Fibroblast of peridontal ligament (primary cell): ENCODE measurements around the gene CEP97.
"Not testable (repeated sequence)": the region's sequence is repeated elsewhere in the genome, so short reads cannot be mapped to it uniquely, and the experiment has no call there.

Source experiments
- DNase-seq: peaks from one replicate; pipeline ENCODE4 v3.0.0-alpha.2; 2010; ENCODE audit errors: extremely low read depth

The CEP97 gene

GRCh38 chr3:101701696-101702634 lies 22.4 kb upstream of the CEP97 start:
- no peak for DNase-seq

- no peak for DNase-seq
Observed at GRCh38 chr3:101702726-101703125, 21.7 kb upstream of the CEP97 start.

DNA sequence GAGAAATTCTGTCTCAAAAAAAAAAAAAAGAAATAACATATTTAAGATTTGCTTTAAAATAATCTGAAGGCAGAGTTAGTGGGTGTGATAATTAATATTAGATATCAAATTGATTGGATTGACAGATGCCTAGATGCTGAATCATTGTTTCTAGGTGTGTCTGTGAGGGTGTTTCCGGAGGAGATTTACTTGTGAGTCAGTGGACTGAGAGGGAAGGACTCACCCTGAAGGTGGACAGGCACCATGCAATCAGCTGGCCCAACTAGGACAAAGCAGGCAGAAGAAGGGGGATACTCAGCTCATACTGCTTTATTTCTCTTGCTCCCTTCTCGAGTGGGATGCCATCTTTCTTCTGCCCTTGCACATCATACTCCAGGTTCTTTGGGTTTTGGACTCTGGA lies 21.2 kb upstream of the CEP97 start:
- DNase-seq, result no peak

GRCh38 chr3:101704639-101705038 lies 19.8 kb upstream of the CEP97 start:
- DNase-seq, result peak; percentile 32

- no peak for DNase-seq
Observed at GRCh38 chr3:101709126-101709525, 15.3 kb upstream of the CEP97 start.

DNA sequence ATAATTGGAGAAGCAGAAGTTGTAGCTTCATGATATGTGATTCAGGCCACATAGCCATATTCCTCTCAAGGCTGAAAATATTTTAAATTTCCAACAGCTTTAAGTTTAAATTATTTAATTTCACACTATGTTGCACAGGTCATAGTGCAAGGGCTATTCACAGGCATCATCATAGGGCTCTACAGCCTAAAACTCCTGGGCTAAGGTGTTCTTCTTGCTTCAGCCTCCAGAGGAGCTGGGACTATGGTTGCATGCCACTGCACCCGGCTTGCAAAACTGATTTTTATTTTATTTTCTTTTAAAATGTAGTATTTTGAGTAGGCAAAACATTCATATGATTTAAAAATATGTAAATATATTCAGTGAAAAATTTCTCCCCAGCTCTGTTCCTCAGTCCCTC lies 6.0 kb upstream of the CEP97 start:
- no peak for DNase-seq

DNA sequence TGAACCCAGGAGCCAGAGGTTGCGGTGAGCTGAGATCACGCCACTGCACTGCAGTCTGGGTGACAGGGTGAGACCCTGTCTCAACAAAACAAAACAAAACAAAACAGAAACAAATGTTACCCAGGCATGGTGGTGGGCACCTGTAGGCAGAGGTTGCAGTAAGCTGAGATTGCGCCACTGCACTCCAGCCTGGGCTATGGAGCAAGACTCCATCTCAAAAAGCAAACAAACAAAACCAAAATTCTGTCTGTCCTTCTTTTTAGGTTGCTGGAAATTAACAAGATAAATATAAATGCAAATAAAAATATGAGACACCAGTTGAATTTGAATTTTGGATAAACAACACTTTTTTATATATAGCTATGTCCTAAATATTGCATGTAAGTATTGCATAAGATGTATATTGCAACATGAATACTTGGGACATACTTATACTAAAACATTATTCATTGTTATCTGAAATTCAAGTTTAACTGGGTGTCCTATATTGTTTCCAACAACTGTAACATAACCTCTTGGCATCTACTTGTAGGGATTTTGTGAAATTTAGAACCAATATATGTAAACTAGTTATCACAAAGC lies 4.7 kb upstream of the CEP97 start:
- DNase-seq, result no peak

- peak; percentile 49 for DNase-seq
Observed at GRCh38 chr3:101720851-101721840, 3.3 kb upstream of the CEP97 start.

GRCh38 chr3:101722394-101723173 lies 1.8 kb upstream of the CEP97 start:
- no peak for DNase-seq

DNA sequence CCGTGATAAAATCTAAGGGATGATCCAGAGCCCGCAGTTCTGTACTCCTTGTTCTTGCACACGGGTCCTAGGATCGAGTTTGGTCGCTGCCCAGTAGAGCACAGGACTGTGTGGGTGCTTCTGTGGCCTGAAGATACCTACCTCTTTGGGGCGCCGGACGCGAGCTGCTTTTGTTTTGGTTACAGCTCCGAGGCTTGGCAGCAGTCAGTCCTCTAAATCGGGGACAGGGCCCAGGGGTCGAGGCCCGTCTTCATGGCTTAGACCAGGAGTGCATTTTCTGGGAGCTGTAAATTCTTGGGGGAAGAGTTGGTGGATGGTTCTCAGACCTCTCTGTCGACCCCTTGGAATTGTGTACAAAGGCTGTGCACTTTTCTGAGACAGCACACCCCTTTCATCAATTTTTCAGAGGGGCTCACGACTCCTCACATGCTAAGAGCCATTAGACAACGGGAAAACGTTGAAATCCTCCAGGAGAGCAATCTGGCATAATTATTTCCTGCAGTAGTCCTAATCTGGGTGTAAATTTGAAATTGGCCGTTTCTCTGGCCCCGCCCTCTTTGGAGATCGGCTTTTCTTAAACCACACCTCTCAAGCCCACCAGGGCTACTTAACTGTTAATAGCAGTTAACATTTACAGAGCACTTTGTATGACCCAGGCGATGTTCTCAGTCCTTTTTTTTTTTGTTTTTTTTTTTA lies 928 bp downstream of the CEP97 start:
- DNase-seq, result peak; percentile 10

DNA sequence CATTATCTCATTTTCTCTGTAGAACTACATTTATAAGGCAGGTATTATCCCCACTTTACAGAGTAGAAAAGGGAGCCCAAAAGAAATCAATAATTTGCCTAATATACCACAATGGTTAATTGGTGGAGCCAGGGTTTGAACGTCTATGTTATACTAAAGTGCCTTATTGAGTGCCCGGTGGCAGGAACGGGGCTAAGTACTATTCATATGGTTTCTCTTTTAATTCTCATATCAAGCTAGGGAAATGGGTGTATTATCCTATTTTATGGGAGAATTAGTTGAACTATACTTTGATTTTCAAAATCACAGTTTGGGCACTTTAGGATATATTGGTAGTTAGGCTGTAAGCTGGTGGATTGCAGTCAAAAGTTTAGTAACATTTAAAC lies 1.5 kb downstream of the CEP97 start:
- peak; percentile 10 for DNase-seq

DNA sequence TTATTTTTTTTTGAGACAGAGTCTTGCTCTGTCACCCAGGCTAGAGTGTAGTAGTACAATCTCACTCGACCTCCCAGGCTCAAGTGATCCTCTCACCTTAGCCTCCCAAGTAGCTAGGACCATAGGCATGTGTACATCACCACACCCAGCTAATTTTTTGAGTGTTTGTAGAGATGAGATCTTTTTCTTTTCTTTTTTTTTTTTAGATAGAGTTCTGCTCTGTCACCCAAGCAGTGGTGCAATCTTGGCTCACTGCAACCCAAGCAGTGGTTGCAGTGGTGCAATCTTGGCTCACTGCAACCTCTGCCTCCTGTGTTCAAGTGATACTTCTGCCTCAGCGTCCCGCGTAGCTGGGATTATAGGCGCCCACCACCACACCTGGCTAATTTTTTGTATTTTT lies 5.2 kb downstream of the CEP97 start:
- no peak for DNase-seq

DNA sequence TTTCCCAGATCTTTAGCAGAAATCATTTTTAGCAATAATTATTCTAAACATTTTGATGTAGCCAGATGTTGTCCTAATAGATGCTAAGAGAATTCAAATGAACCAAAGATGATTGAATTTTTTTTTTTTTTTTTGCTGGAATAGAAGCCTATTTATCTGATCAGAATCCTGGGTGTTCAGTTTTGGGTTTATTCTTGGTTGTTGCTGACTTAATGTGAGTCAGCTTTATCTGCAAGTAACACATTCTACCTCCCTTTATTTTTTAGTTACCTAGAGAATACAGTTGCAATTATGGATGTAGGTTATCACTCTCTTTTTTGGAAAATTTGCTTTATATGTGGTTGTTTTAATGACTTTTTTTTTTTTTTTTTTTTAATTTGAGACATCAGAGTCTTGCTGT lies 6.4 kb downstream of the CEP97 start:
- DNase-seq, result no peak

- DNase-seq, result no peak
Observed at GRCh38 chr3:101732240-101732641, 7.8 kb downstream of the CEP97 start.

DNA sequence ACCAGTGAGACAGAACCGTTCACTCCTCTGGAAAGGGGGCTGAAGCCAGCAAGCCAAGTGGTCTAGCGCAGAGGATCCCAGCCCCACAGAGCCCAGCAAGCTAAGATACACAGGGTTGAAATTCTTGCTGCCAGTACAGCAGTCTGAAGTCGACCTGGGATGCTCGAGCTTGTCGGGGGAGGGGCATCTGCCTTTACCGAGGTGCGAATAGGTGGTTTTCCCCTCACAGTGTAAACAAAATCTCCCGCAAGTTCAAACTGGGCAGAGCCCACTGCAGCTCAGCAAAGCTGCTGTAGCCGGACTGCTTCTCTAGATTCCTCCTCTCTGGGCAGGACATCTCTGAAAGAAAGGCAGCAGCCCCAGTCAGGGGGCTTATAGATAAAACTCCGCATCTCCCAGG lies 11.4 kb downstream of the CEP97 start:
- no peak for DNase-seq

GRCh38 chr3:101741914-101742313 lies 17.5 kb downstream of the CEP97 start:
- DNase-seq, result not testable (repeated sequence)

- DNase-seq, result no peak
Observed at GRCh38 chr3:101744811-101745210, 20.4 kb downstream of the CEP97 start.

- not testable (repeated sequence) for DNase-seq
Observed at GRCh38 chr3:101745934-101746333, 21.5 kb downstream of the CEP97 start.

DNA sequence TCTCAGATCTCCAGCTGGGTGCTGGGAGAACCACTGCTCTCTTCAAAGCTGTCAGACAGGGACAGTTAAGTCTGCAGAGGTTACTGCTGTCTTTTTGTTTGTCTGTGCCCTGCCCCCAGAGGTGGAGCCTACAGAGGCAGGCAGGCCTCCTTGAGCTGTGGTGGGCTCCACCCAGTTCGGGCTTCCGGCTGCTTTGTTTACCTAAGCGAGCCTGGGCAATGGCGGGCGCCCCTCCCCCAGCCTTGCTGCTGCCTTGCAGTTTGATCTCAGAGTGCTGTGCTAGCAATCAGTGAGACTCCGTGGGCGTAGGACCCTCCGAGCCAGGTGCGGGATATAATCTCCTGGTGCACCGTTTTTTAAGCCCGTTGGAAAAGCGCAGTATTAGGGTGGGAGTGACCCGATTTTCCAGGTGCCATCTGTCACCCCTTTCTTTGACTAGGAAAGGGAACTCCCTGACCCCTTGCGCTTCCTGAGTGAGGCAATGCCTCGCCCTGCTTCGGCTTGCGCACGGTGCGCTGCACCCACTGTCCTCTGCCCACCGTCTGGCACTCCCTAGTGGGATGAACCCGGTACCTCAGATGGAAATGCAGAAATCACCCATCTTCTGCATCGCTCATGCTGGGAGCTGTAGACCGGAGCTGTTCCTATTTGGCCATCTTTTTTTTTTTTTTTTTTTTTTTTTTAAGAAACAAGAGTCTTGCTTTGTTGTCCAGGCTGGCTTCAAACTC lies 29.1 kb downstream of the CEP97 start:
- DNase-seq, result not testable (repeated sequence)

GRCh38 chr3:101758224-101758623 lies 33.8 kb downstream of the CEP97 start:
- DNase-seq, result no peak
